ENCODE measurements around the gene MUCL1.
"Not testable (repeated sequence)": the region's sequence is repeated elsewhere in the genome, so short reads cannot be mapped to it uniquely, and the experiment has no call there.

- not testable (repeated sequence) for TF ChIP-seq CTCF (IDR thresholded peaks at IDR 0.05); SIN3A (IDR thresholded peaks at IDR 0.05; ENCODE audit: borderline replicate concordance, insufficient read depth, low read depth, low read length); TCF7L2 (IDR thresholded peaks at IDR 0.05; ENCODE audit: low read depth, low read length)
Observed at GRCh38 chr12:54882597-54882996, 28.3 kb downstream of the MUCL1 start.

Measured in Panc1 (cell line).